ENCODE results near the gene ZNF488.

DNA sequence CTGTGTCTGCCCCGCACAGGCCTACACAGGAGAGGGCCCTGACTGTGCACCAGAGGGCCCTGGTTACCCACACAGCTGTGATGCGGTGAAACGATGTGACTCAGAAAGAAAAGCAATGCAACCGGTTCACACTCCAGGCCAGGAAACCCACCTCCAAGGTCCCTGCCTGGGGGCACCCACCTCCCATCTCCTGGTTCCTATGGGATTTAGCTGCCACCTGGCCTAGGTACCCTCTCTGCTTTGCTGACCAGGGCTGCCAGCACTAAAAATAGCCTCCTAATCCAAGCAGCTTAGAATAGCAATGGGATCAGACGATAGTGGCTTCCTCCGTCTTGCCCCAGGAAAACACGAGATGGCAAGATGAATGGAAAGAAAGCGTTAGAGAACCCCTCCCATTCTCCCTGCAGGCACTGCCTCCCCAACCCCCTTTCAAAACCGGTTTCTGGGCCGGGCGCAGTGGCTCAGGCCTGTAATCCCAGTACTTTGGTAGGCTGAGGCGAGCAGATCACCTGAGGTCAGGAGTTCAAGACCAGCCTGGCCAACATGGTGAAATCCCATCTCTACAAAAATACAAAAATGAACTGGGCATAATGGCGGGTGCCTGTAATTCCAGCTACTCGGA lies 23.6 kb downstream of the ZNF488 start:
- TF ChIP-seq EZH2 (IDR thresholded peaks at IDR 0.05; ENCODE audit: borderline replicate concordance, low read length) = no peak
- TF ChIP-seq, protein P1, sequence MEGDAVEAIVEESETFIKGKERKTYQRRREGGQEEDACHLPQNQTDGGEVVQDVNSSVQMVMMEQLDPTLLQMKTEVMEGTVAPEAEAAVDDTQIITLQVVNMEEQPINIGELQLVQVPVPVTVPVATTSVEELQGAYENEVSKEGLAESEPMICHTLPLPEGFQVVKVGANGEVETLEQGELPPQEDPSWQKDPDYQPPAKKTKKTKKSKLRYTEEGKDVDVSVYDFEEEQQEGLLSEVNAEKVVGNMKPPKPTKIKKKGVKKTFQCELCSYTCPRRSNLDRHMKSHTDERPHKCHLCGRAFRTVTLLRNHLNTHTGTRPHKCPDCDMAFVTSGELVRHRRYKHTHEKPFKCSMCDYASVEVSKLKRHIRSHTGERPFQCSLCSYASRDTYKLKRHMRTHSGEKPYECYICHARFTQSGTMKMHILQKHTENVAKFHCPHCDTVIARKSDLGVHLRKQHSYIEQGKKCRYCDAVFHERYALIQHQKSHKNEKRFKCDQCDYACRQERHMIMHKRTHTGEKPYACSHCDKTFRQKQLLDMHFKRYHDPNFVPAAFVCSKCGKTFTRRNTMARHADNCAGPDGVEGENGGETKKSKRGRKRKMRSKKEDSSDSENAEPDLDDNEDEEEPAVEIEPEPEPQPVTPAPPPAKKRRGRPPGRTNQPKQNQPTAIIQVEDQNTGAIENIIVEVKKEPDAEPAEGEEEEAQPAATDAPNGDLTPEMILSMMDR (IDR thresholded peaks at IDR 0.05; ENCODE audit: low read length) = no peak
